BLaER1 treated with 17β-estradiol and CSF1 and Interleukin-3, amounts not matched to agents 10 nM and 100 nM (cell line): ENCODE data around the gene OLIG1.
A peak's percentile ranks its signal among the peaks of the same experiment; 100 is the strongest.

ENCODE experiments used
- H3K27ac ChIP-seq, 11 experiments: shearing (Covaris generic); formaldehyde crosslinking; 2 replicates each; pipeline ENCODE4 v1.8.1; 2022
- H3K27me3 ChIP-seq, 11 experiments: shearing (Covaris generic); formaldehyde crosslinking; 2 replicates each; pipeline ENCODE4 v1.8.1; 2022
- H3K36me3 ChIP-seq, 11 experiments: shearing (Covaris generic); formaldehyde crosslinking; 2 replicates each; pipeline ENCODE4 v1.8.1; 2022
- H3K4me1 ChIP-seq, 10 experiments: shearing (Covaris generic); formaldehyde crosslinking; 2 replicates each; pipeline ENCODE4 v1.8.1; 2022
- H3K4me2 ChIP-seq, 11 experiments: shearing (Covaris generic); formaldehyde crosslinking; 2 replicates each; pipeline ENCODE4 v1.8.1; 2022
- H3K4me3 ChIP-seq, 10 experiments: shearing (Covaris generic); formaldehyde crosslinking; 2 replicates each; pipeline ENCODE4 v1.8.1; 2022
- H3K9ac ChIP-seq, 11 experiments: shearing (Covaris generic); formaldehyde crosslinking; 2 replicates each; pipeline ENCODE4 v1.8.1; 2022
- H3K9me3 ChIP-seq, 11 experiments: shearing (Covaris generic); formaldehyde crosslinking; replicated peaks in 1 of 11; 2 replicates each; pipeline ENCODE4 v1.8.1; 2022
- H4K20me1 ChIP-seq, 11 experiments: shearing (Covaris generic); formaldehyde crosslinking; 2 replicates each; pipeline ENCODE4 v1.8.1; 2022
- Cebpa-rat ChIP-seq, 11 experiments: shearing (Covaris generic); IDR thresholded peaks; 2 replicates each; pipeline ENCODE4 v1.8.1; 2022

The OLIG1 gene

GRCh38 chr21:33108228-33108627 is 38.3 kb downstream of the OLIG1 start:
- Histone ChIP-seq H3K27me3 (peaks cover 0 to 12% (median 0%) of the 10 kb centered on the region in 11 experiments; a peak in 6 of 22 replicates), H3K27ac (0 out of 22 replicates have a peak overlapping the region, but pooled peaks of 1 of the 11 experiments have one; percentile 3), H3K4me3 (no peak overlapping the region), H3K9ac (no peak overlapping the region), H3K4me1 (peaks cover 28 to 48% (median 40%) of the 10 kb centered on the region in 10 experiments), H3K4me2 (peak overlapping the region; percentile 44 to 97 (median 93)), H3K36me3 (no peaks in the 10 kb centered on the region), H4K20me1 (no peaks in the 10 kb centered on the region), H3K9me3 (peaks cover 0 to 7% (median 0%) of the 10 kb centered on the region in 11 experiments; a peak in 3 of 22 replicates)
- 0 out of 22 replicates have a peak, but pooled peaks of 1 of the 11 experiments have one; percentile 22 for TF ChIP-seq Cebpa-rat (IDR thresholded peaks at IDR 0.05)

- no peak overlapping the region for H3K27ac ChIP-seq
- H3K9me3 ChIP-seq: 0 out of 22 replicates have a peak, but pooled peaks cover 0 to under 1% (median 0%) of the 10 kb centered on the region in 11 experiments
- H4K20me1 ChIP-seq: no peaks in the 10 kb centered on the region
- no peaks in the 10 kb centered on the region for H3K36me3 ChIP-seq
- H3K4me2 ChIP-seq: peak overlapping the region; percentile 87 to 97 (median 95)
- peak overlapping the region; percentile 40 to 67 (median 53); a peak in 19 of 20 replicates for H3K4me3 ChIP-seq
- peak overlapping the region in 9 of 11 experiments; percentile 22 to 52 (median 44); a peak in 11 of 22 replicates for H3K9ac ChIP-seq
- H3K27me3 ChIP-seq: peaks cover 0 to 12% (median 0%) of the 10 kb centered on the region in 11 experiments; a peak in 6 of 22 replicates
- TF ChIP-seq Cebpa-rat (IDR thresholded peaks at IDR 0.05): no peak
- H3K4me1 ChIP-seq: peaks cover 24 to 39% (median 35%) of the 10 kb centered on the region in 10 experiments
Measured at GRCh38 chr21:33109574-33110339, 39.8 kb downstream of the OLIG1 start.

GRCh38 chr21:33110340-33110715 is 40.4 kb downstream of the OLIG1 start:
- Histone ChIP-seq H4K20me1 (no peaks in the 10 kb centered on the region), H3K27me3 (peaks cover 0 to 12% (median 0%) of the 10 kb centered on the region in 11 experiments; a peak in 6 of 22 replicates), H3K4me3 (peak overlapping the region in 1 of 10 experiments; percentile 56; a peak in 1 of 20 replicates), H3K9ac (no peak overlapping the region), H3K36me3 (no peaks in the 10 kb centered on the region), H3K9me3 (no peaks in the 10 kb centered on the region), H3K27ac (no peak overlapping the region), H3K4me1 (peaks cover 24 to 44% (median 39%) of the 10 kb centered on the region in 10 experiments), H3K4me2 (peak overlapping the region in 9 of 11 experiments; percentile 87 to 97 (median 95); a peak in 17 of 22 replicates)
- no peak for TF ChIP-seq Cebpa-rat (IDR thresholded peaks at IDR 0.05)

- no peaks in the 10 kb centered on the region for H3K36me3 ChIP-seq
- H4K20me1 ChIP-seq: no peaks in the 10 kb centered on the region
- TF ChIP-seq Cebpa-rat (IDR thresholded peaks at IDR 0.05): no peak
- no peak overlapping the region for H3K4me3 ChIP-seq
- H3K9me3 ChIP-seq: no peaks in the 10 kb centered on the region
- H3K4me1 ChIP-seq: peaks cover 34 to 57% (median 51%) of the 10 kb centered on the region in 10 experiments
- no peak overlapping the region for H3K9ac ChIP-seq
- no peak overlapping the region for H3K4me2 ChIP-seq
- no peak overlapping the region for H3K27ac ChIP-seq
- H3K27me3 ChIP-seq: peaks cover 0 to 12% (median 0%) of the 10 kb centered on the region in 11 experiments; a peak in 6 of 22 replicates
Measured at GRCh38 chr21:33111577-33111976, 41.6 kb downstream of the OLIG1 start.

- TF ChIP-seq Cebpa-rat (IDR thresholded peaks at IDR 0.05): no peak
- no peaks in the 10 kb centered on the region for H4K20me1 ChIP-seq
- H3K4me3 ChIP-seq: no peak overlapping the region
- H3K4me1 ChIP-seq: peaks cover 36 to 59% (median 55%) of the 10 kb centered on the region in 10 experiments
- H3K27me3 ChIP-seq: peaks cover 0 to 12% (median 0%) of the 10 kb centered on the region in 11 experiments; a peak in 6 of 22 replicates
- H3K36me3 ChIP-seq: no peaks in the 10 kb centered on the region
- H3K4me2 ChIP-seq: no peak overlapping the region
- H3K9ac ChIP-seq: no peak overlapping the region
- H3K9me3 ChIP-seq: no peaks in the 10 kb centered on the region
- no peak overlapping the region for H3K27ac ChIP-seq
Measured at GRCh38 chr21:33112151-33112550, 42.2 kb downstream of the OLIG1 start.

GRCh38 chr21:33112681-33113080 is 42.7 kb downstream of the OLIG1 start:
- no peaks in the 10 kb centered on the region for H4K20me1 ChIP-seq
- no peaks in the 10 kb centered on the region for H3K9me3 ChIP-seq
- H3K27me3 ChIP-seq: peaks cover 0 to 12% (median 0%) of the 10 kb centered on the region in 11 experiments; a peak in 6 of 22 replicates

GRCh38 chr21:33113131-33113530 is 43.2 kb downstream of the OLIG1 start:
- no peak for TF ChIP-seq Cebpa-rat (IDR thresholded peaks at IDR 0.05)
- H3K4me1 ChIP-seq: peaks cover 27 to 55% (median 51%) of the 10 kb centered on the region in 10 experiments
- H3K27me3 ChIP-seq: peaks cover 0 to 12% (median 0%) of the 10 kb centered on the region in 11 experiments; a peak in 6 of 22 replicates

More at GRCh38 chr21:33112681-33113080, 42.7 kb downstream of the OLIG1 start:
- Histone ChIP-seq H3K9ac (no peak overlapping the region), H3K4me2 (no peak overlapping the region), H3K4me3 (no peak overlapping the region), H3K27ac (no peak overlapping the region), H3K36me3 (no peaks in the 10 kb centered on the region), H3K4me1 (peaks cover 31 to 59% (median 55%) of the 10 kb centered on the region in 10 experiments)
- TF ChIP-seq Cebpa-rat (IDR thresholded peaks at IDR 0.05): no peak

GRCh38 chr21:33114276-33114675 is 44.3 kb downstream of the OLIG1 start:
- TF ChIP-seq Cebpa-rat (IDR thresholded peaks at IDR 0.05): no peak
- Histone ChIP-seq H3K4me2 (no peak overlapping the region; a peak in 1 of 22 replicates), H3K4me1 (peaks cover 19 to 44% (median 40%) of the 10 kb centered on the region in 10 experiments), H3K9me3 (no peaks in the 10 kb centered on the region), H3K9ac (no peak overlapping the region), H3K27ac (no peak overlapping the region), H3K27me3 (peaks cover 0 to 8% (median 0%) of the 10 kb centered on the region in 11 experiments; a peak in 4 of 22 replicates), H3K36me3 (no peaks in the 10 kb centered on the region), H3K4me3 (no peak overlapping the region), H4K20me1 (no peaks in the 10 kb centered on the region)

More at GRCh38 chr21:33113131-33113530, 43.2 kb downstream of the OLIG1 start:
- Histone ChIP-seq H3K27ac (no peak overlapping the region), H3K9me3 (no peaks in the 10 kb centered on the region), H3K9ac (no peak overlapping the region), H3K4me3 (no peak overlapping the region), H3K36me3 (no peaks in the 10 kb centered on the region), H3K4me2 (no peak overlapping the region), H4K20me1 (no peaks in the 10 kb centered on the region)
